ENCODE measurements around the gene AKAP9. TPM values are rescaled to one million over a fixed set of nuclear protein-coding genes. Genes with fewer than 3 reads are reported as not detected.
"Not testable (repeated sequence)": the region's sequence is repeated elsewhere in the genome, so short reads cannot be mapped to it uniquely, and the experiment has no call there.

The AKAP9 gene
- total RNA-seq, 1 donor from 2014 or later = 25.2 TPM

- no peak for DNase-seq (ENCODE audit: low read depth in 2 of 2)
Observed at GRCh38 chr7:92133133-92133736, 192.6 kb downstream of the AKAP9 start.

- DNase-seq (ENCODE audit: low read depth in 2 of 2) = peak; percentile 33 to 74
Observed at GRCh38 chr7:92133737-92134270, 193.1 kb downstream of the AKAP9 start.

GRCh38 chr7:92134271-92135051 lies 193.8 kb downstream of the AKAP9 start, which contains the start of gene CYP51A1:
TSS of gene CYP51A1 (minus strand) at chr7:92134477. CDS start at chr7:92134364, 113 bp downstream.
- DNase-seq (ENCODE audit: low read depth in 2 of 2) = peak; percentile 83 to 94

- peak; percentile 5 to 30 for DNase-seq (ENCODE audit: low read depth in 2 of 2)
Observed at GRCh38 chr7:92135052-92135889, 194.6 kb downstream of the AKAP9 start.

- DNase-seq (ENCODE audit: low read depth in 2 of 2) = no peak
Observed at GRCh38 chr7:92137557-92137956, 196.9 kb downstream of the AKAP9 start.

- DNase-seq (ENCODE audit: low read depth in 2 of 2) = no peak
Observed at GRCh38 chr7:92141161-92141560, 200.5 kb downstream of the AKAP9 start.

- not testable (repeated sequence) for DNase-seq (ENCODE audit: low read depth in 2 of 2)
Observed at GRCh38 chr7:92142791-92143190, 202.1 kb downstream of the AKAP9 start.

- not testable (repeated sequence) for DNase-seq (ENCODE audit: low read depth in 2 of 2)
Observed at GRCh38 chr7:92143192-92143880, 202.7 kb downstream of the AKAP9 start.

- DNase-seq (ENCODE audit: low read depth in 2 of 2) = no peak
Observed at GRCh38 chr7:92149736-92150239, 209.1 kb downstream of the AKAP9 start.

- no peak for DNase-seq (ENCODE audit: low read depth in 2 of 2)
Observed at GRCh38 chr7:92150450-92151017, 209.9 kb downstream of the AKAP9 start.

GRCh38 chr7:92155108-92155739 lies 214.6 kb downstream of the AKAP9 start:
- DNase-seq (ENCODE audit: low read depth in 2 of 2) = no peak

GRCh38 chr7:92156990-92157389 lies 216.3 kb downstream of the AKAP9 start:
- no peak for DNase-seq (ENCODE audit: low read depth in 2 of 2)

- no peak for DNase-seq (ENCODE audit: low read depth in 2 of 2)
Observed at GRCh38 chr7:92158660-92159575, 218.3 kb downstream of the AKAP9 start.

Other genes starting within 250 kb of the AKAP9 start
- gene MTERF1, start 60.2 kb upstream of the AKAP9 start, total RNA-seq = 5.1 and 5.4 TPM in 2 replicates
- 102 and 174 TPM in 2 replicates for gene CYP51A1, start 193.6 kb downstream of the AKAP9 start, total RNA-seq
- under 0.01 TPM in 2 replicates for gene LRRD1, start 238.3 kb downstream of the AKAP9 start, total RNA-seq

Measured in dermis microvascular lymphatic vessel endothelial cell (primary cell).